Colonic mucosa (tissue), 4 donors: ENCODE measurements around the gene FRS2. TPM values are rescaled to one million over a fixed set of nuclear protein-coding genes. Genes with fewer than 3 reads are reported as not detected.

Experiments used
- DNase-seq: peaks from one replicate; pipeline ENCODE4 v3.0.0-alpha.2; 2020
- H3K27ac ChIP-seq: fragments of 200-600 bp; one replicate; pipeline ENCODE4 v1.8.0; 2021
- H3K27me3 ChIP-seq: fragments of 200-600 bp; one replicate; pipeline ENCODE4 v1.8.0; 2021
- H3K36me3 ChIP-seq: fragments of 200-600 bp; one replicate; pipeline ENCODE4 v1.8.0; 2021
- H3K4me1 ChIP-seq: fragments of 200-600 bp; one replicate; pipeline ENCODE4 v1.8.0; 2021; ENCODE audit warnings: mild to moderate bottlenecking
- H3K4me3 ChIP-seq: fragments of 200-600 bp; one replicate; pipeline ENCODE4 v1.8.0; 2021
- H3K9ac ChIP-seq, 2 donors: one replicate each; pipeline ENCODE4 v1.7.0; 2013; ENCODE audit warnings: control low read depth in 2 of 2, low read depth in 2 of 2, low read length in 2 of 2
- H3K9me3 ChIP-seq: fragments of 200-600 bp; one replicate; pipeline ENCODE4 v1.8.0; 2021
- intact Hi-C: fragments of 100-400 bp; cut with DNase I; formaldehyde crosslinking; loops from one replicate; pipeline ENCODE4 v1.14.1; 2022
- total RNA-seq, 2 donors: library from RNA; stranded (reverse); fragmentation: NEBNext Ultra II Directional in 1 of 2; extraction: Animal tissue kit (Norgen Biotek cat#: 25700) in 1 of 2; gene quantifications; one replicate each; pipeline ENCODE4 v1.2.1, GENCODE V29; 2021
- TF ChIP-seq, protein P1 (sequence below): fragments of 200-600 bp; IDR thresholded peaks from one replicate; pipeline ENCODE4 v1.8.0; 2022; ENCODE audit warnings: antibody characterized with exemption, mild to moderate bottlenecking
- donor health status: healthy.
- donor health status: DM: no; HTN: no; CAD: no.
- donor health status: DM: no; HTN: no; CAD: no.

Gene FRS2
- total RNA-seq, 2 donors from 2014 or later: 22.4 to 28.4 TPM

DNA sequence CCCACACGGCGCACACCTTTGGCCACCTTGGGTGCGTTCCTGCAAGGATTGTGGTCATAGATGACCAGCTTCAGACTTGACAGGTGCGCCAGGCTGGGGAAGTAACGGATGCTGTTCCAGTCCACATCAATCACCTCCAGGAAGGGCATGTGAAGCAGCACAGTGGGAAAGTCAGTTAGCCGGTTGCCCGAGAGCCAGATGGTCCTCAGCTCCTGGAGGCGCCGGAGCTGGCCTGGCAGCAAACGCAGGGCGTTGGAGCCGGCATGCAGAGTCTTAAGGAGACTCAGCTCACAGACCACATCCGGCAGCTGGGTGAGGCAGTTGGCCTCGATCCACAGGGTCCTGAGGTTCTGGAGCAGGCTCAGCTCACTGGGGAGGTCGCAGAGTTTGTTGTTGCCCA is 139.9 kb downstream of the FRS2 start:
- H3K4me3 ChIP-seq: no peak overlapping the region
- H3K9ac ChIP-seq: no peak overlapping the region
- no peak overlapping the region for H3K27ac ChIP-seq
- TF ChIP-seq, protein P1, sequence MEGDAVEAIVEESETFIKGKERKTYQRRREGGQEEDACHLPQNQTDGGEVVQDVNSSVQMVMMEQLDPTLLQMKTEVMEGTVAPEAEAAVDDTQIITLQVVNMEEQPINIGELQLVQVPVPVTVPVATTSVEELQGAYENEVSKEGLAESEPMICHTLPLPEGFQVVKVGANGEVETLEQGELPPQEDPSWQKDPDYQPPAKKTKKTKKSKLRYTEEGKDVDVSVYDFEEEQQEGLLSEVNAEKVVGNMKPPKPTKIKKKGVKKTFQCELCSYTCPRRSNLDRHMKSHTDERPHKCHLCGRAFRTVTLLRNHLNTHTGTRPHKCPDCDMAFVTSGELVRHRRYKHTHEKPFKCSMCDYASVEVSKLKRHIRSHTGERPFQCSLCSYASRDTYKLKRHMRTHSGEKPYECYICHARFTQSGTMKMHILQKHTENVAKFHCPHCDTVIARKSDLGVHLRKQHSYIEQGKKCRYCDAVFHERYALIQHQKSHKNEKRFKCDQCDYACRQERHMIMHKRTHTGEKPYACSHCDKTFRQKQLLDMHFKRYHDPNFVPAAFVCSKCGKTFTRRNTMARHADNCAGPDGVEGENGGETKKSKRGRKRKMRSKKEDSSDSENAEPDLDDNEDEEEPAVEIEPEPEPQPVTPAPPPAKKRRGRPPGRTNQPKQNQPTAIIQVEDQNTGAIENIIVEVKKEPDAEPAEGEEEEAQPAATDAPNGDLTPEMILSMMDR: no peak
- H3K27me3 ChIP-seq: no peaks in the 10 kb centered on the region
- H3K36me3 ChIP-seq: no peaks in the 10 kb centered on the region
- intact Hi-C loops: no loop called here
- no peaks in the 10 kb centered on the region for H3K4me1 ChIP-seq
- no peak for DNase-seq
- no peaks in the 10 kb centered on the region for H3K9me3 ChIP-seq

DNA sequence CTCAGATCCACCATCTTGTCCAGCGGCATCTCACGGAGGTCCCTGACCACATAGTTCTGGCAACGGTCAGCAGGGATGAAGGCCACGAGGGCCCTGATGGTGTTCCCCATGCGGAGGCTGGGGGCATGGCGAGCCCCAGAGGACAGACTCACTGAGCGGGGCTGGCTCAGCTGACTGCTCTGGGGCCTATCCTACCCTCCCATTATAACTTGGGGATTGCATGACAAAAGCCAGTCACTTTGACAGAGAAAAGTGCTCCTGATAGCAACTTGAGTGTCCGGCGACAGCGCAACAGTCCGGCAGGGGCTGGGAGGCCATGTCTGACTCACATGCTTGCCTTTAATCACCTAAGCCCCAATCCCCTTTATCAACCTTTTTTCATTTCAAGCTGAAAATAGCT is 140.5 kb downstream of the FRS2 start, which contains the start of gene LRRC10:
Gene LRRC10 (minus strand): TSS at position 179 of the 400 bp plus-strand sequence. CDS start 69 bp downstream, at position 110.
- Histone ChIP-seq H3K4me1 (no peaks in the 10 kb centered on the region), H3K9me3 (no peaks in the 10 kb centered on the region), H3K9ac (no peak within 1 kb of the TSS), H3K36me3 (no peaks in the 10 kb centered on the region), H3K27me3 (no peaks in the 10 kb centered on the region), H3K27ac (no peak within 1 kb of the TSS), H3K4me3 (no peak within 1 kb of the TSS)
- DNase-seq: no peak
- TF ChIP-seq, protein P1: no peak
- intact Hi-C loops: no loop called here

DNA sequence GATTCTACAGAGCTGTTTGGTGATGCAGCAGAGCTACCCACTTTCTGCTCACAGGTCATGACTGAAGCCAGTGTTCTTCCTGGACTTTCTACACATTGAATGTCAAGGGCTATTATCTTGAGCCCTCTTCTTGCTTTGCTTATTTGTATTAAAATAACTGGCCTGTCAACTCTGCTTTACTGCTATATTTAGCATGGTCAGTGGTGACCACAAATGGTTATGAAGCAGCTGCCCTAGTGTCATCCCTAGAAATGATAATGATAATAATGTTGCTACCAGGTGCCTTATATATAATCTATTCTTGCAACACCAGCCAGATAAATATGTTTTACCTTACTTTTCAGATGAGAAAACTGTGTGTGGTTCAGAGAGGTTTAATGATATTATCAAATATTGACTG is 143.2 kb downstream of the FRS2 start:
- intact Hi-C loops: no loop called here
- TF ChIP-seq, protein P1: no peak
- Histone ChIP-seq H3K27ac (no peak overlapping the region), H3K27me3 (no peaks in the 10 kb centered on the region), H3K4me3 (no peak overlapping the region), H3K4me1 (no peaks in the 10 kb centered on the region), H3K36me3 (no peaks in the 10 kb centered on the region), H3K9me3 (no peaks in the 10 kb centered on the region), H3K9ac (no peak overlapping the region)
- no peak for DNase-seq

DNA sequence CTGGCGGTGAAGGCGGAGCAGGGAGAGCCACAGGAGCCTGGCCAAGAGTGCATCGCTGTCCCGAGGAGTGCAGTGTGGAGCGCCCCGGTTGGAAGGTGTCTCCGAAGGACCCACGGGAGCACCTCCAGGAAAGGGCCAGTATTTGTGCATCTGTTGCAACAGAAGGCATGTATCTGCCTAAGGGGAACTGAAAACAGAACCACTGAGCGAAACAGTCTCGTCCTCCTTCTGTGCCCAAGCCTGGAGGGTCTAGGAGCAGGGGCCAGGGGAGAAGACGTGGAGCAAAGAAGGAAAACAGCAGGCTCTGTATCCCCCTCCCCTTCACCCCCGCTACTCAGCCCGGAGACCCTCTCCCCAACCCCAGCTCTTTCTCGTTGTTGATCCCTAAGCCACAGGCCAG is 145.8 kb downstream of the FRS2 start:
- H3K9ac ChIP-seq: no peak overlapping the region
- H3K36me3 ChIP-seq: no peaks in the 10 kb centered on the region
- no peak for DNase-seq
- intact Hi-C loops: no loop called here
- H3K27me3 ChIP-seq: no peaks in the 10 kb centered on the region
- no peaks in the 10 kb centered on the region for H3K4me1 ChIP-seq
- no peak overlapping the region for H3K4me3 ChIP-seq
- H3K27ac ChIP-seq: no peak overlapping the region
- TF ChIP-seq, protein P1: no peak
- H3K9me3 ChIP-seq: no peaks in the 10 kb centered on the region

DNA sequence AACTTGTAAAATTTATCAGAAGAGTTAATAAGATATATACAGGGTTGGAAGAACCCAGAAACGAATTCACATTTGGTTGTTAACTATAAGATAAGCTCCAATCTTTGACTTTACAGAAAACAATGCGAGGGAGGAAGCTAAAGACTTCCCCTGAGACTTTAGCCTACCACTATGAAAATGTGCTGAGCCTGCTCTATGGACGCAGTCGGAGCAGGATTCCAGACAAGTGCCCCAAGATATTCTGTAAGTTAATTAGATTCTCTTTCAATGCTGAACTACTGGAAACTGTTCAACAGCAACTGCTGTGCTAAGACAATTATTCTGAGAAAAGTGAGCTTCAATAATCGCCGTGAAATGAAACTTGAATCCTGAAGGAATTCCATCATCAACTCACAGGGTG is 148.9 kb downstream of the FRS2 start:
- no peak for DNase-seq
- no peaks in the 10 kb centered on the region for H3K4me1 ChIP-seq
- H3K27me3 ChIP-seq: no peaks in the 10 kb centered on the region
- intact Hi-C loops: no loop called here
- no peaks in the 10 kb centered on the region for H3K36me3 ChIP-seq
- no peak overlapping the region for H3K27ac ChIP-seq
- TF ChIP-seq, protein P1: no peak
- no peak overlapping the region for H3K4me3 ChIP-seq
- H3K9ac ChIP-seq: no peak overlapping the region
- H3K9me3 ChIP-seq: no peaks in the 10 kb centered on the region

DNA sequence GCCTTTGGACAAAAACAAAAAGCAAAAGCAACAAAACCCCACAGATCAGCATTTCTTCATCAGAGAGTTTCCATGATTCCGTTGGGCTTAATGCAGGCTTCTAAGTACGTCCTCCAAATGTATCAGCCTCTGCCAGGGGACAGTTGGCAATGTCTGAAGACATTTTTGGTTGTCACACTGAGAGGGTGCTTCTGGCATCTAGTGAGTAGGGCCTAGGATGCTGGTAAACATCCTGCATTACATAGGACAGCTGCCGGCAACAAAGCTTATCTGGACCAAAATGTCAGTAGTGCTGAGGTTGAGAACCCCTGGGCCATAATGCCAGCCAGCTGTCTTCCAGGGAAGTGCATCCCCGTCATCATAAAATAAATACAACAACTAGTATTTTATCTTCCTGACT is 149.9 kb downstream of the FRS2 start:
- Histone ChIP-seq H3K27me3 (no peaks in the 10 kb centered on the region), H3K9ac (no peak overlapping the region), H3K4me3 (no peak overlapping the region), H3K36me3 (no peaks in the 10 kb centered on the region), H3K4me1 (no peaks in the 10 kb centered on the region), H3K9me3 (no peaks in the 10 kb centered on the region), H3K27ac (no peak overlapping the region)
- intact Hi-C loops: no loop called here
- TF ChIP-seq, protein P1: no peak
- no peak for DNase-seq
